BE2C (cell line): ENCODE data around the gene ABHD6.

Source experiments
- DNase-seq: peaks from one replicate; pipeline ENCODE4 v3.0.0-alpha.2; 2020
- H3K27me3 ChIP-seq: fragments of 250-450 bp; sonication (Bioruptor Pico); 2 replicates; pipeline ENCODE4 v1.5.1; 2020; ENCODE audit warnings: mild to moderate bottlenecking
- H3K36me3 ChIP-seq: fragments of 250-450 bp; sonication (Bioruptor Pico); 2 replicates; pipeline ENCODE4 v1.5.1; 2020; ENCODE audit warnings: mild to moderate bottlenecking
- H3K4me1 ChIP-seq: fragments of 250-450 bp; sonication (Bioruptor Pico); 2 replicates; pipeline ENCODE4 v1.5.1; 2020
- H3K4me3 ChIP-seq: 2 replicates; pipeline ENCODE4 v1.5.1; 2011; ENCODE audit warnings: low read depth, low read length
- H3K9me3 ChIP-seq: fragments of 250-450 bp; sonication (Bioruptor Pico); 2 replicates; pipeline ENCODE4 v1.5.1; 2020
- CTCF ChIP-seq: IDR thresholded peaks from 2 replicates; pipeline ENCODE4 v1.5.1; 2012; ENCODE audit warnings: mild to moderate bottlenecking, low read depth, low read length

ABHD6 gene

GRCh38 chr3:58251631-58252035 lies 14.0 kb downstream of the ABHD6 start:
- TF ChIP-seq CTCF: no peak
- DNase-seq: no peak
- Histone ChIP-seq H3K36me3 (no peaks in the 10 kb centered on the region), H3K4me3 (no peak overlapping the region), H3K4me1 (no peaks in the 10 kb centered on the region), H3K27me3 (no peaks in the 10 kb centered on the region), H3K9me3 (no peaks in the 10 kb centered on the region)

GRCh38 chr3:58254144-58254543 lies 16.6 kb downstream of the ABHD6 start:
- no peak for DNase-seq
- no peak overlapping the region for H3K4me3 ChIP-seq
- H3K36me3 ChIP-seq: no peaks in the 10 kb centered on the region
- H3K9me3 ChIP-seq: no peaks in the 10 kb centered on the region
- H3K27me3 ChIP-seq: no peaks in the 10 kb centered on the region
- no peaks in the 10 kb centered on the region for H3K4me1 ChIP-seq
- no peak for TF ChIP-seq CTCF

- Histone ChIP-seq H3K36me3 (no peaks in the 10 kb centered on the region), H3K4me3 (no peak overlapping the region), H3K4me1 (no peaks in the 10 kb centered on the region), H3K9me3 (no peaks in the 10 kb centered on the region), H3K27me3 (no peaks in the 10 kb centered on the region)
- no peak for DNase-seq
- TF ChIP-seq CTCF: no peak
Measured at GRCh38 chr3:58256061-58256460, 18.5 kb downstream of the ABHD6 start.

- Histone ChIP-seq H3K4me3 (no peak overlapping the region), H3K36me3 (no peaks in the 10 kb centered on the region), H3K27me3 (no peaks in the 10 kb centered on the region), H3K4me1 (no peaks in the 10 kb centered on the region), H3K9me3 (no peaks in the 10 kb centered on the region)
- DNase-seq: no peak
- TF ChIP-seq CTCF: no peak
Measured at GRCh38 chr3:58256511-58256910, 18.9 kb downstream of the ABHD6 start.

GRCh38 chr3:58258392-58259055 lies 20.9 kb downstream of the ABHD6 start:
- no peak for TF ChIP-seq CTCF
- no peak for DNase-seq
- Histone ChIP-seq H3K9me3 (no peaks in the 10 kb centered on the region), H3K27me3 (no peaks in the 10 kb centered on the region), H3K4me3 (no peak overlapping the region), H3K4me1 (no peaks in the 10 kb centered on the region), H3K36me3 (no peaks in the 10 kb centered on the region)

- no peaks in the 10 kb centered on the region for H3K9me3 ChIP-seq
- no peak overlapping the region for H3K4me3 ChIP-seq
- no peaks in the 10 kb centered on the region for H3K36me3 ChIP-seq
- no peaks in the 10 kb centered on the region for H3K4me1 ChIP-seq
- no peak for DNase-seq
- no peak for TF ChIP-seq CTCF
- no peaks in the 10 kb centered on the region for H3K27me3 ChIP-seq
Measured at GRCh38 chr3:58260261-58260731, 22.7 kb downstream of the ABHD6 start.
